ENCODE data around the gene ZNF32.

GRCh38 chr10:43698156-43698555 is 49.5 kb upstream of the ZNF32 start:
- TF ChIP-seq, protein P1, sequence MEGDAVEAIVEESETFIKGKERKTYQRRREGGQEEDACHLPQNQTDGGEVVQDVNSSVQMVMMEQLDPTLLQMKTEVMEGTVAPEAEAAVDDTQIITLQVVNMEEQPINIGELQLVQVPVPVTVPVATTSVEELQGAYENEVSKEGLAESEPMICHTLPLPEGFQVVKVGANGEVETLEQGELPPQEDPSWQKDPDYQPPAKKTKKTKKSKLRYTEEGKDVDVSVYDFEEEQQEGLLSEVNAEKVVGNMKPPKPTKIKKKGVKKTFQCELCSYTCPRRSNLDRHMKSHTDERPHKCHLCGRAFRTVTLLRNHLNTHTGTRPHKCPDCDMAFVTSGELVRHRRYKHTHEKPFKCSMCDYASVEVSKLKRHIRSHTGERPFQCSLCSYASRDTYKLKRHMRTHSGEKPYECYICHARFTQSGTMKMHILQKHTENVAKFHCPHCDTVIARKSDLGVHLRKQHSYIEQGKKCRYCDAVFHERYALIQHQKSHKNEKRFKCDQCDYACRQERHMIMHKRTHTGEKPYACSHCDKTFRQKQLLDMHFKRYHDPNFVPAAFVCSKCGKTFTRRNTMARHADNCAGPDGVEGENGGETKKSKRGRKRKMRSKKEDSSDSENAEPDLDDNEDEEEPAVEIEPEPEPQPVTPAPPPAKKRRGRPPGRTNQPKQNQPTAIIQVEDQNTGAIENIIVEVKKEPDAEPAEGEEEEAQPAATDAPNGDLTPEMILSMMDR (IDR thresholded peaks at IDR 0.05; ENCODE audit: poor library complexity, severe bottlenecking) = no peak
- TF ChIP-seq POLR2AphosphoS5 (IDR thresholded peaks at IDR 0.05) (no peak), EZH2 (IDR thresholded peaks at IDR 0.05; ENCODE audit: borderline replicate concordance, insufficient read depth, low read length, poor library complexity, severe bottlenecking) (no peak), EP300 (conservative IDR thresholded peaks at IDR 0.05; ENCODE audit: poor library complexity, severe bottlenecking) (no peak)

Measured in neural cell (in vitro differentiated cells).